Measurements from ENCODE around the gene CLN3. TPM values are rescaled to one million over a fixed set of nuclear protein-coding genes. Genes with fewer than 3 reads are reported as not detected.

CLN3 gene
- 16.0 and 16.4 TPM in 2 replicates for total RNA-seq

GRCh38 chr16:28491970-28492474 lies at the start of gene CLN3:
TSS of gene CLN3 (minus strand) at chr16:28492074. CDS start at chr16:28491759, 315 bp downstream.

GRCh38 chr16:28538733-28539596 lies 47.1 kb upstream of the CLN3 start, which contains the start of gene NUPR1:
TSS of gene NUPR1 (minus strand) at chr16:28538974. CDS start at chr16:28538907, 67 bp downstream.

GRCh38 chr16:28494121-28494851 lies 2.4 kb upstream of the CLN3 start, which contains the start of gene APOBR:
TSS of gene APOBR (plus strand) at chr16:28494643. CDS start at chr16:28494682, 39 bp downstream.

Other genes with a start within 250 kb of the CLN3 start
- under 0.01 TPM in 1 of 2 replicates, not detected in the other for gene SBK1, start 199.5 kb downstream of the CLN3 start, total RNA-seq
- gene NPIPB6, start 128.6 kb downstream of the CLN3 start, total RNA-seq = not detected in 2 replicates
- gene EIF3CL, start 88.2 kb downstream of the CLN3 start, total RNA-seq = 37.6 and 48.9 TPM in 2 replicates
- gene NPIPB7, start 19.7 kb downstream of the CLN3 start, total RNA-seq = not detected in 2 replicates
- not detected in 2 replicates for gene APOBR, start 2.6 kb upstream of the CLN3 start, total RNA-seq
- not detected in 2 replicates for gene IL27, start 14.8 kb upstream of the CLN3 start, total RNA-seq
- gene NUPR1, start 46.9 kb upstream of the CLN3 start, total RNA-seq = 25.2 and 49.5 TPM in 2 replicates
- gene SGF29, start 61.8 kb upstream of the CLN3 start, total RNA-seq = 8.8 and 8.9 TPM in 2 replicates
- gene SULT1A2, start 105.0 kb upstream of the CLN3 start, total RNA-seq = not detected in 2 replicates
- 0.16 and 0.61 TPM in 2 replicates for gene SULT1A1, start 118.0 kb upstream of the CLN3 start, total RNA-seq
- gene NPIPB8, start 146.0 kb upstream of the CLN3 start, total RNA-seq = not detected in 2 replicates
- gene EIF3C, start 219.4 kb upstream of the CLN3 start, total RNA-seq = 56.1 and 69.3 TPM in 2 replicates

All from hair follicle dermal papilla cell (primary cell).